ENCODE results near the gene VAV3. TPM values are rescaled to one million over a fixed set of nuclear protein-coding genes. Genes with fewer than 3 reads are reported as not detected.

The VAV3 gene
- total and polyA plus RNA-seq, 9 of the 15 experiments (the other 6 are each of a cell fraction or from before 2014, with no cell fraction given): not detected

DNA sequence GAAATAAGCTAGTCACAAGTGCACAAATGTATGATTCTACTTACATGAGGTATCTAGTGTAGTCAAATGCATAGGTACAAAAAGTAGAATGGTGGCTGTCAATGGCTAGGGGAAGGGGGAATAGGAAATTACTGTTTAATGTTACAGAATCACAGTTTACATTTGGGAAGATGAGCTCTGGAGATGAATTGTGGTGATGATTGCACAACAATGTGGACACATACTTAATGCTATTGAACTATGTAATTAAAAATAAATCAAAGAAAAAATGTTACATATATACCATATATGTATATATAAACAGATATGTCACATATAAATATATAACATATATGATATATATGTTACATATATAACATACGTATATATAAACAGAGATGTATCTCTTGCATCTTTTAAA lies 39.4 kb downstream of the VAV3 start:
- in situ Hi-C loops (cut with MboI): no loop called here
- POLR2A ChIA-PET: interaction anchor here (0.6 kb wide), 1 partner anchor 281 kb away, joined by 4 read pairs; no protein-coding TSS in a partner anchor
- CTCF ChIA-PET (ENCODE audit: low intra/inter-chr PET ratio): no interaction called here

DNA sequence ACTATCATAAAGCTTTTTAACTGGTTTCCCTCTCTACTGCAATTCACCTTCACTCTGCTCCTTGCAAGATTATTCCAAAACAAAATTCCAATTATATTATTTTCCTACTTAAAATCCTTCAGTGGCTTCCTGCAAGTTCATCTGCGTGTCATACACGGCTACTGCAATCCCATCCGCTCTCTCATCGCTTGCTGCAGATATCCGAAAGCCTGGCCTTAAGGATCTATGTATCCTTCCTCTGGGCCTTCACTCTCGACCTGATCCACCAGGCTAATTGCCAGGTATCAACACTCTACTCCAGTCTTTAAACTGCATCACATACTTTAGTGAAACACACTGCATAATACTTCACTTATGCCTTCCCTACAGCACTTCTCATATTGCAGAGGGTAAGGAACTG lies 44.0 kb downstream of the VAV3 start:
- H3K4me1 ChIP-seq (replicated peaks in 1 of 2; ENCODE audit: control insufficient read depth in 2 of 2, insufficient read depth in 2 of 2, low read length in 2 of 2): no peaks in the 10 kb centered on the region
- ChIA-PET POLR2A (no interaction called here), CTCF (ENCODE audit: low intra/inter-chr PET ratio) (no interaction called here)
- DNase-seq (ENCODE audit: extremely low read depth in 1 of 4, low spot score in 3 of 4) (no peak), ATAC-seq (no peak), FAIRE-seq (no peak)
- H3K27ac ChIP-seq (ENCODE audit: extremely low read depth, low read depth, low read length): no peak overlapping the region
- no peak overlapping the region for H3K4me3 ChIP-seq
- BruUV-seq (replicated peaks): no TSS peak
- intact Hi-C loops (cut with micrococcal nuclease) (no loop called here), in situ Hi-C loops (cut with MboI) (no loop called here)
- H3K9me3 ChIP-seq (replicated peaks; ENCODE audit: control insufficient read depth, insufficient read depth, low read depth, low read length): no peaks in the 10 kb centered on the region
- H3K79me2 ChIP-seq (ENCODE audit: control insufficient read depth, insufficient read depth, low read length): no peaks in the 10 kb centered on the region
- H2AFZ ChIP-seq (ENCODE audit: low read depth, low read length): no peak overlapping the region
- H3K36me3 ChIP-seq (ENCODE audit: control insufficient read depth, insufficient read depth, low read length): no peaks in the 10 kb centered on the region
- H3K27me3 ChIP-seq (ENCODE audit: control insufficient read depth in 2 of 2, insufficient read depth in 2 of 2, low read length in 2 of 2): no peaks in the 10 kb centered on the region
- WGBS (ENCODE audit: insufficient coverage, low coverage, missing lambda C conversion rate): 2% methylated on average over 6 of the region's 6 CpGs
- H3K9me1 ChIP-seq (ENCODE audit: control insufficient read depth, insufficient read depth, low read length): no peaks in the 10 kb centered on the region
- no peaks in the 10 kb centered on the region for H4K20me1 ChIP-seq (replicated peaks; ENCODE audit: control insufficient read depth, insufficient read depth, low read length)
- TF ChIP-seq ETV1 (tag; conservative IDR thresholded peaks at IDR 0.05; ENCODE audit: low read depth) (no peak), FOXA3 (CRISPR knock-in tag; conservative IDR thresholded peaks at IDR 0.05 in 1 of 2, IDR thresholded peaks at IDR 0.05 in 1 of 2) (no peak)
- H3K4me2 ChIP-seq (ENCODE audit: insufficient read depth, low read length): no peak overlapping the region
- no peak overlapping the region for H3K9ac ChIP-seq (ENCODE audit: insufficient read depth in 1 of 2, low read depth in 2 of 2, low read length in 2 of 2)

More for the DNA sequence above, 39.4 kb downstream of the VAV3 start:
- BruUV-seq (replicated peaks): no TSS peak
- H3K9ac ChIP-seq (ENCODE audit: insufficient read depth in 1 of 2, low read depth in 2 of 2, low read length in 2 of 2): no peak overlapping the region
- H3K27ac ChIP-seq (ENCODE audit: extremely low read depth, low read depth, low read length): no peak overlapping the region
- no peak overlapping the region for H3K4me3 ChIP-seq
- H4K20me1 ChIP-seq (replicated peaks; ENCODE audit: control insufficient read depth, insufficient read depth, low read length): no peaks in the 10 kb centered on the region
- no peaks in the 10 kb centered on the region for H3K27me3 ChIP-seq (ENCODE audit: control insufficient read depth in 2 of 2, insufficient read depth in 2 of 2, low read length in 2 of 2)
- H3K9me1 ChIP-seq (ENCODE audit: control insufficient read depth, insufficient read depth, low read length): no peaks in the 10 kb centered on the region
- no peak overlapping the region for H3K4me2 ChIP-seq (ENCODE audit: insufficient read depth, low read length)
- no peak for FAIRE-seq
- no peaks in the 10 kb centered on the region for H3K4me1 ChIP-seq (replicated peaks in 1 of 2; ENCODE audit: control insufficient read depth in 2 of 2, insufficient read depth in 2 of 2, low read length in 2 of 2)
- DNase-seq (ENCODE audit: extremely low read depth in 1 of 4, low spot score in 3 of 4): no peak
- ATAC-seq: no peak
- intact Hi-C loops (cut with micrococcal nuclease): no loop called here
- no peaks in the 10 kb centered on the region for H3K36me3 ChIP-seq (ENCODE audit: control insufficient read depth, insufficient read depth, low read length)
- H3K9me3 ChIP-seq (replicated peaks; ENCODE audit: control insufficient read depth, insufficient read depth, low read depth, low read length): no peaks in the 10 kb centered on the region
- WGBS (ENCODE audit: insufficient coverage, low coverage, missing lambda C conversion rate): 0% methylated on average over 1 of the region's 1 CpG
- H3K79me2 ChIP-seq (ENCODE audit: control insufficient read depth, insufficient read depth, low read length): no peaks in the 10 kb centered on the region
- TF ChIP-seq CEBPG (CRISPR knock-in tag; IDR thresholded peaks at IDR 0.05) (no peak), CEBPG (tag; conservative IDR thresholded peaks at IDR 0.05 in 1 of 2, IDR thresholded peaks at IDR 0.05 in 1 of 2) (0 out of 4 replicates have a peak, but pooled peaks of 1 of the 2 experiments have one; percentile 59), ARID1B (IDR thresholded peaks at IDR 0.05) (no peak), CEBPB (tag; IDR thresholded peaks at IDR 0.05) (peak; percentile 64), E2F3 (CRISPR knock-in tag; IDR thresholded peaks at IDR 0.05) (no peak)
- H2AFZ ChIP-seq (ENCODE audit: low read depth, low read length): no peak overlapping the region
